ENCODE data around the gene A2M. TPM values are rescaled to one million over a fixed set of nuclear protein-coding genes. Genes with fewer than 3 reads are reported as not detected.

Gene A2M
- total and polyA plus RNA-seq, 7 experiments from 2014 or later, result 0.08 to 4.9 (median 1.5) TPM; not detected in 3

DNA sequence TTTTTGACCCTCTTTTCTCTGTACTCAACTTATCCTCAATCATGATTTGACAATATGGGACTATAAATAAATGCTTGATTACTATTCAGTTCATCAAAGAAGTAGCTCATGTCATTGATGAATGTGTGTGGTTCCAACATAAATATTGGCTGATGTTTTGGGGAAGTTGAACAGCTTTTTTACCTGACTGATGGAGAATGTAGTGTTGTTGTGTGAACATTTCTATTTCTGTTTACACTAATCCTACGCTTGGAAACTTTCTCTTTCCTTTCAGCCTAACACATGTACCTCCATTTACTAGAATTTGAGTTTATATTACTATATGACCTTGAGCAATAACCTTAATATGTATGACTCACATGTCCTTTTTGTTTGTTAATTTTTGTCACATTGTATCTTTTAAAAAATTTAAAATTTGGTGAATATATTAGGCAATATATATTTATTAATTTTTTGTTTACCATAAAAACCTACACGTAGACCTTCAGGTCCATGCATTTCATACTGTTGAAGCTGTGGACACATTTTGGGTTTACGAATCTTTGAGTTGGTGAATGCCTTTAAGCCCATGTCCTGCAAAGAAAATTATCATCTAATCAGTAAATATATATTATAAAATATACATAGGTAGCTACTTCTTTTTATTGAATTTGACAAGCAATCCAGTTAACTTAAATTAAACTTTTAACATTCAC, 21.1 kb downstream of the A2M start:
- intact Hi-C loops (cut with micrococcal nuclease), result no loop called here
- ChIA-PET POLR2A (no interaction called here), CTCF (interaction anchor here (0.8 kb wide), 1 partner anchor 31 kb away, joined by 3 read pairs; no protein-coding TSS in a partner anchor)
- Histone ChIP-seq H3K4me3 (ENCODE audit: low read length) (no peak overlapping the region), H3K27ac (ENCODE audit: low read depth, low read length) (no peak overlapping the region), H3K36me3 (ENCODE audit: control insufficient read depth in 2 of 3, insufficient read depth in 3 of 3, low read length in 3 of 3) (no peaks in the 10 kb centered on the region), H3K4me1 (ENCODE audit: control insufficient read depth in 2 of 2, insufficient read depth in 2 of 2, low read length in 2 of 2) (no peaks in the 10 kb centered on the region), H3K9me3 (ENCODE audit: control insufficient read depth in 2 of 3, low read length in 3 of 3) (no peaks in the 10 kb centered on the region), H3K27me3 (ENCODE audit: control insufficient read depth in 2 of 2, insufficient read depth in 2 of 2, low read length in 2 of 2) (no peaks in the 10 kb centered on the region)
- Mint-ChIP-seq H3K9me3 (no peaks in the 10 kb centered on the region), H3K4me1 (peaks cover 0 to 3% (median 0%) of the 10 kb centered on the region in 7 donors), H3K4me3 (no peak overlapping the region), H3K27ac (no peak overlapping the region), H3K36me3 (peaks cover 0 to 7% (median 2%) of the 10 kb centered on the region in 5 donors), H3K27me3 (peaks cover 0 to 1% (median 0%) of the 10 kb centered on the region in 5 donors)
- DNase-seq (no peak), ATAC-seq (no peak)

DNA sequence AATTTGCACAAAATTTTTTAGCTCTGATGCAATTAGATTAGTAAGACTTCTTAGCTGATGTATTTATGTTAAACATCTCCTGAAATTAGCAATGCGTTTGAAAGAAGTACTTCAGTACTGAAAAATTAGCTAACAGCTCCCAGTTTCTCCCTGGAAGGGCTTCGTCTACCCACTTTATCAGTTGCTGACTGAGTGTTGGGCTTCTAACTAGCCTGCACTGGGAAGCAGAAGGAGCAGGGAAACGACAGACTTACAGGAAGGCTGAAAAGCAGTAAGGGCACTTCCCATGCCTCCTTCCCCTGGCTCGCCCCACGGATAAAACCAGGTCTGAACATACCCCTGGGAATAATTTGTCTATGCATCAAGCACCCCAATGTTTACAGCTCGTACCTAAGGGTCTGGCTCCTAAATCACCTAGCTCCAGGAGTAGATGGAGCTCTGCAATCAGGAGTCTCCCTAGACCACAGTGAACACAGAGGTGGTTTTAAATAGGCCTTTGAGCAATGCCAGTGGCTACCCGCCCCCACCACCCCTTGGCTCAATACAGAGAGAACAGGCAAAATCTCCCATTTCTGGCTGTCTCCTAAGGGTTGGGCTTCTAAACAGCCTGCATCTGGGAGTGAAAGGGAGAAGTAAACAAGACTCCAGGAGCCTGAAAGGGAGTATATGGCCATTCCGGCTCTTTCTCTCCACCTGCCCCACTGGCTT, 23.7 kb downstream of the A2M start:
- H3K4me1 Mint-ChIP-seq, result peaks cover 0 to 1% (median 0%) of the 10 kb centered on the region in 7 donors
- no peaks in the 10 kb centered on the region for H3K27me3 ChIP-seq (ENCODE audit: control insufficient read depth in 2 of 2, insufficient read depth in 2 of 2, low read length in 2 of 2)
- H3K4me3 Mint-ChIP-seq, result no peak overlapping the region
- no peaks in the 10 kb centered on the region for H3K9me3 Mint-ChIP-seq
- intact Hi-C loops (cut with micrococcal nuclease), result no loop called here
- no peak overlapping the region for H3K27ac Mint-ChIP-seq
- ATAC-seq (no peak), DNase-seq (no peak)
- CTCF ChIA-PET, result no interaction called here
- H3K9me3 ChIP-seq (ENCODE audit: control insufficient read depth in 2 of 3, low read length in 3 of 3), result no peaks in the 10 kb centered on the region
- no peaks in the 10 kb centered on the region for H3K4me1 ChIP-seq (ENCODE audit: control insufficient read depth in 2 of 2, insufficient read depth in 2 of 2, low read length in 2 of 2)
- POLR2A ChIA-PET, result no interaction called here
- peaks cover 0 to 4% (median 0%) of the 10 kb centered on the region in 5 donors for H3K27me3 Mint-ChIP-seq
- no peak overlapping the region for H3K27ac ChIP-seq (ENCODE audit: low read depth, low read length)
- no peak overlapping the region for H3K4me3 ChIP-seq (ENCODE audit: low read length)
- no peaks in the 10 kb centered on the region for H3K36me3 ChIP-seq (ENCODE audit: control insufficient read depth in 2 of 3, insufficient read depth in 3 of 3, low read length in 3 of 3)
- peaks cover 0 to 4% (median 0%) of the 10 kb centered on the region in 5 donors for H3K36me3 Mint-ChIP-seq

DNA sequence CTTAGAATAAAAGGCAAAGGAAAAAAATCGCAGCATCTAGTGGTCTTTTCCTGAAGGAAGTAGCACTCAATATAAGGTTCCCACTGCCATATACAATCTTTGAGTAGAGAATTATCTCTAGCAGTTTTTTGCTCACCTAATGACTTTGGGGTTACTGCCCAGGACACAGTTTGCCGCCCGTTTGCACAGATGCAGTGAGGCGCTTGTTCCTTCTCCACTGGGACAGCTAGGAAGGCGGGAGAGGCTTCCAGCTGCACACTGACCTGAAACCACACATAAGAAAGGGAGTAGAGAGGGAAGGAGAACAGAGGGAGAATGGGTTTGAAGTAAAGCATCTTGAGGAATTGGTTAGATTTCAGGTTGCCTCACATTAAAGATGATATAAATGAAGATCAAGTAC, 25.5 kb downstream of the A2M start:
- POLR2A ChIA-PET, result no interaction called here
- Histone ChIP-seq H3K9me3 (ENCODE audit: control insufficient read depth in 2 of 3, low read length in 3 of 3) (no peaks in the 10 kb centered on the region), H3K27ac (ENCODE audit: low read depth, low read length) (no peak overlapping the region), H3K4me1 (ENCODE audit: control insufficient read depth in 2 of 2, insufficient read depth in 2 of 2, low read length in 2 of 2) (no peaks in the 10 kb centered on the region), H3K36me3 (ENCODE audit: control insufficient read depth in 2 of 3, insufficient read depth in 3 of 3, low read length in 3 of 3) (no peaks in the 10 kb centered on the region), H3K27me3 (ENCODE audit: control insufficient read depth in 2 of 2, insufficient read depth in 2 of 2, low read length in 2 of 2) (no peaks in the 10 kb centered on the region), H3K4me3 (ENCODE audit: low read length) (no peak overlapping the region)
- Mint-ChIP-seq H3K4me1 (peaks cover 0 to 3% (median 0%) of the 10 kb centered on the region in 7 donors), H3K27ac (no peak overlapping the region), H3K27me3 (peaks cover 0 to 5% (median 0%) of the 10 kb centered on the region in 5 donors), H3K36me3 (peaks cover 0 to 4% (median 0%) of the 10 kb centered on the region in 5 donors), H3K9me3 (peaks cover 0 to 6% (median 0%) of the 10 kb centered on the region in 11 donors), H3K4me3 (no peak overlapping the region)
- CTCF ChIA-PET, result no interaction called here
- no peak for DNase-seq
- intact Hi-C loops (cut with micrococcal nuclease), result no loop called here
- ATAC-seq, result no peak

DNA sequence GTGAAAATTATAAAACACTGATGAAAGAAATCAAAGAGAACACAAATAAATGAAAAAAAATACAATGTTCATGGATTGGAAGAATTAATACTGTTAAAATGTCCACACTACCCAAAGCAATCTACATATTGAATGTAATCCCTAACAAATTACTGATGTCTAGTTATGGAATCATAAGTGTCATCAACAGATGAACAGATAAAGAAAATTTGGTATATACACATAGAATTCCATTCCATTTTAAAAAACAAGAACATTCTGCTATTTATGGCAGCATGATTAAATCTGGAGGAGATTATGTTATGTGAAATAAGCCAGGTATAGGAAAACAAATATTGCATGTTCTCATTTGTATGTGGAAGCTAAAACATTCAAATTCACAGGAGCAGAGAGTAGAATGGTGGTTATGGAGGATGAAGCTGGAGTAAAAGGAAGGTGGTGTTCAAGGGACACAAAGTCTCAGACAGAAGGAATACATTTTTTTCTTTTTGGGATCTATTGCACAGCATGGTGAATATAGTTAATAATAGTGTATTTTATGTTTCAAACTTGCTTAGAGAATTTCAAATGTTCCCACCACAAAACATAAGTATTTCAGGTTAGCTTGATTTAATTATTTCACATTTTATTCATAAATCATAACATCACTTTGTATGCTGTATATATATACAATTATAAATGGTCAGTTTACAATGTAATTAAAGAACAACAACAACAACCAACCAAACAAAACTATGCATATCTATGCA, 28.5 kb downstream of the A2M start:
- intact Hi-C loops (cut with micrococcal nuclease), result no loop called here
- H3K9me3 ChIP-seq (ENCODE audit: control insufficient read depth in 2 of 3, low read length in 3 of 3), result peaks cover 0 to 9% (median 0%) of the 10 kb centered on the region in 3 experiments
- ATAC-seq (no peak), DNase-seq (no peak)
- H3K27me3 ChIP-seq (ENCODE audit: control insufficient read depth in 2 of 2, insufficient read depth in 2 of 2, low read length in 2 of 2), result no peaks in the 10 kb centered on the region
- H3K4me3 ChIP-seq (ENCODE audit: low read length), result no peak overlapping the region
- Mint-ChIP-seq H3K27me3 (peaks cover 0 to 6% (median 0%) of the 10 kb centered on the region in 5 donors), H3K4me3 (no peak overlapping the region), H3K4me1 (peaks cover 0 to 3% (median 0%) of the 10 kb centered on the region in 7 donors), H3K36me3 (peaks cover 0 to 9% (median 6%) of the 10 kb centered on the region in 5 donors), H3K9me3 (peaks cover 0 to 25% (median 11%) of the 10 kb centered on the region in 11 donors), H3K27ac (peak overlapping the region in 1 of 9 donors; percentile 3)
- no peaks in the 10 kb centered on the region for H3K36me3 ChIP-seq (ENCODE audit: control insufficient read depth in 2 of 3, insufficient read depth in 3 of 3, low read length in 3 of 3)
- H3K27ac ChIP-seq (ENCODE audit: low read depth, low read length), result no peak overlapping the region
- ChIA-PET POLR2A (no interaction called here), CTCF (no interaction called here)
- no peaks in the 10 kb centered on the region for H3K4me1 ChIP-seq (ENCODE audit: control insufficient read depth in 2 of 2, insufficient read depth in 2 of 2, low read length in 2 of 2)

DNA sequence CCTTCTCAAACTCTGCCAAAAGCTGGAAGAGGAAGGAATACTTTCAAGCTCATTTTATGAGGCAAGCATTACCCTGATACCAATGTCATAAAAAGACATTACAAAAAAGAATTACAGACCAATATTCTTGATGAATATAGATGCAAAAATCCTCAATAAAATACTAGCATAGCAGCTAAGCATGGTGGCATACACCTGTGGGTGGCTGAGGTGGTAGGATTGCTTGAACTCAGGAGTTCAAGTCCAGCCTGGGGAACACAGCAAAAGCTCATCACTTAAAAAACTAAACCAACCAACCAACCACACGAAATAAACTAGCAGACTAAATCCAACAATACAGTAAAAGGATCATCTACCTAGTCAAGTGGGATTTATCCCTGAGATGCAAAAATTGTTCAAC, 29.6 kb downstream of the A2M start:
- ATAC-seq (no peak), DNase-seq (no peak)
- Mint-ChIP-seq H3K27ac (no peak overlapping the region), H3K27me3 (peaks cover 0 to 6% (median 0%) of the 10 kb centered on the region in 5 donors), H3K4me1 (peaks cover 0 to 5% (median 0%) of the 10 kb centered on the region in 7 donors), H3K9me3 (peaks cover 0 to 30% (median 13%) of the 10 kb centered on the region in 11 donors), H3K4me3 (no peak overlapping the region), H3K36me3 (peaks cover 2 to 17% (median 7%) of the 10 kb centered on the region in 5 donors)
- Histone ChIP-seq H3K36me3 (ENCODE audit: control insufficient read depth in 2 of 3, insufficient read depth in 3 of 3, low read length in 3 of 3) (no peaks in the 10 kb centered on the region), H3K4me1 (ENCODE audit: control insufficient read depth in 2 of 2, insufficient read depth in 2 of 2, low read length in 2 of 2) (no peaks in the 10 kb centered on the region), H3K9me3 (ENCODE audit: control insufficient read depth in 2 of 3, low read length in 3 of 3) (peaks cover 0 to 9% (median 0%) of the 10 kb centered on the region in 3 experiments), H3K27me3 (ENCODE audit: control insufficient read depth in 2 of 2, insufficient read depth in 2 of 2, low read length in 2 of 2) (no peaks in the 10 kb centered on the region), H3K27ac (ENCODE audit: low read depth, low read length) (no peak overlapping the region), H3K4me3 (ENCODE audit: low read length) (no peak overlapping the region)
- intact Hi-C loops (cut with micrococcal nuclease), result no loop called here
- POLR2A ChIA-PET, result no interaction called here
- CTCF ChIA-PET, result no interaction called here

DNA sequence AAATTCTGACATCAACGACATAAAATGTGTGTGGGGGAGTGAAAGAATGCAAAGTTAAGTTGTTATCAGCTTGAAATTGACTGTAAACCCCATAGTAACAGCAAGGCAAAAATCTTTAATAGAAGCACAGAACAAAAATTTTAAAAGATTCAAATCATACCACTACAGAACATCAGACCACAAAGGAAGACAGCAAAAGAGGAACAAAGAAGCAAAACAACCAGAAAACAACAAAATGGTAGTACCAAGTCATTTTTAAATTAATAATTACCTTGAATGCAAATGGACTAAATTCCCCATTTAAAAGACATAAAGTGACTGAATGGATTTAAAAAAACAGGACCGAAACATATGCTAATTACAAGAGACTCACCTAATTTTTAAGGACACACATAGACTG, 31.3 kb downstream of the A2M start:
- DNase-seq, result no peak
- H3K4me3 Mint-ChIP-seq, result no peak overlapping the region
- ChIA-PET CTCF (interaction anchor here (0.6 kb wide), 1 partner anchor 303 kb away, joined by 4 read pairs; no protein-coding TSS in a partner anchor), POLR2A (interaction anchor here (0.6 kb wide), 1 partner anchor 38 kb away, joined by 3 read pairs; no protein-coding TSS in a partner anchor)
- H3K4me1 Mint-ChIP-seq, result peaks cover 0 to 4% (median 0%) of the 10 kb centered on the region in 7 donors
- no peak for ATAC-seq
- H3K9me3 Mint-ChIP-seq, result peaks cover 0 to 30% (median 13%) of the 10 kb centered on the region in 11 donors
- H3K27ac Mint-ChIP-seq, result no peak overlapping the region
- H3K27me3 Mint-ChIP-seq, result peaks cover 0 to 5% (median 0%) of the 10 kb centered on the region in 5 donors
- Histone ChIP-seq H3K27ac (ENCODE audit: low read depth, low read length) (no peak overlapping the region), H3K4me1 (ENCODE audit: control insufficient read depth in 2 of 2, insufficient read depth in 2 of 2, low read length in 2 of 2) (no peaks in the 10 kb centered on the region), H3K4me3 (ENCODE audit: low read length) (no peak overlapping the region), H3K9me3 (ENCODE audit: control insufficient read depth in 2 of 3, low read length in 3 of 3) (peaks cover 0 to 9% (median 0%) of the 10 kb centered on the region in 3 experiments), H3K36me3 (ENCODE audit: control insufficient read depth in 2 of 3, insufficient read depth in 3 of 3, low read length in 3 of 3) (no peaks in the 10 kb centered on the region), H3K27me3 (ENCODE audit: control insufficient read depth in 2 of 2, insufficient read depth in 2 of 2, low read length in 2 of 2) (no peaks in the 10 kb centered on the region)
- intact Hi-C loops (cut with micrococcal nuclease), result no loop called here
- peaks cover 2 to 17% (median 10%) of the 10 kb centered on the region in 5 donors for H3K36me3 Mint-ChIP-seq
